WTC11 (cell line): Measurements from ENCODE around the gene ZDHHC7. TPM values are rescaled to one million over a fixed set of nuclear protein-coding genes. Genes with fewer than 3 reads are reported as not detected.

Experiments
- ATAC-seq: fragments of 200-7000 bp; cut with Tn5 transposase; 2 replicates; pipeline ENCODE4 v1.10.0; 2021; ENCODE audit warnings: mild to moderate bottlenecking, moderate library complexity
- CTCF ChIA-PET: fragments of 300-600 bp; sonication (Branson Sonifier 250); formaldehyde crosslinking; loops from one replicate; lab custom pipeline; 2021; ENCODE audit warnings: antibody characterized with exemption; lab: Charles Lee
- POLR2A ChIA-PET: fragments of 350-600 bp; sonication (Branson Sonifier 250); formaldehyde crosslinking; loops from one replicate; lab custom pipeline; 2021; ENCODE audit warnings: antibody characterized with exemption; lab: Charles Lee
- DNase-seq: peaks from one replicate; pipeline ENCODE4 v3.0.0; 2021; ENCODE audit warnings: low spot score
- H3K27ac Mint-ChIP-seq: 2 replicates; pipeline ENCODE4 v1.8.0; 2021; ENCODE audit warnings: mixed read lengths
- H3K27me3 Mint-ChIP-seq: 2 replicates; pipeline ENCODE4 v1.8.0; 2021; ENCODE audit warnings: low read depth, mild to moderate bottlenecking, moderate library complexity, mixed read lengths
- H3K36me3 Mint-ChIP-seq: 2 replicates; pipeline ENCODE4 v1.8.0; 2021; ENCODE audit warnings: mixed read lengths
- H3K4me1 Mint-ChIP-seq: 2 replicates; pipeline ENCODE4 v1.8.0; 2022; ENCODE audit warnings: mixed read lengths
- H3K4me3 Mint-ChIP-seq: 2 replicates; pipeline ENCODE4 v1.8.0; 2021; ENCODE audit warnings: mild to moderate bottlenecking, moderate library complexity, mixed read lengths
- H3K9me3 Mint-ChIP-seq: 2 replicates; pipeline ENCODE4 v1.8.0; 2021; ENCODE audit warnings: mixed read lengths
- CREM ChIP-seq: sonication (generic); formaldehyde crosslinking; IDR thresholded peaks from 2 replicates; pipeline ENCODE4 v1.8.1; 2022; ENCODE audit warnings: mild to moderate bottlenecking, missing genetic modification reagents, moderate library complexity
- FOXP1 ChIP-seq: sonication (generic); formaldehyde crosslinking; IDR thresholded peaks from 2 replicates; pipeline ENCODE4 v1.8.0; 2022; ENCODE audit warnings: missing genetic modification reagents, mild to moderate bottlenecking, moderate library complexity, borderline replicate concordance
- JAZF1 ChIP-seq: fragments of 250-450 bp; sonication (Bioruptor Pico); IDR thresholded peaks from 2 replicates; pipeline ENCODE4 v1.9.0; 2021; ENCODE audit warnings: moderate library complexity, mild to moderate bottlenecking, inconsistent platforms
- MXD4 ChIP-seq: fragments of 250-450 bp; sonication (Bioruptor Pico); IDR thresholded peaks from 2 replicates; pipeline ENCODE4 v1.8.0; 2021; ENCODE audit warnings: mild to moderate bottlenecking, moderate library complexity, borderline replicate concordance
- MYBL2 ChIP-seq: sonication (generic); formaldehyde crosslinking; IDR thresholded peaks from 2 replicates; pipeline ENCODE4 v1.8.1; 2023; ENCODE audit warnings: mild to moderate bottlenecking, moderate library complexity, missing genetic modification reagents
- NR1H2 ChIP-seq: sonication (generic); formaldehyde crosslinking; IDR thresholded peaks from 2 replicates; pipeline ENCODE4 v1.9.0; 2021; ENCODE audit warnings: mild to moderate bottlenecking, moderate library complexity, missing genetic modification reagents
- NR2C2 ChIP-seq: sonication (generic); formaldehyde crosslinking; IDR thresholded peaks from 2 replicates; pipeline ENCODE4 v1.8.0; 2022; ENCODE audit warnings: mild to moderate bottlenecking, missing genetic modification reagents
- ZNF232 ChIP-seq: sonication (generic); formaldehyde crosslinking; IDR thresholded peaks from 2 replicates; pipeline ENCODE4 v1.8.0; 2022; ENCODE audit warnings: mild to moderate bottlenecking, missing genetic modification reagents
- ZNF317 ChIP-seq: sonication (generic); formaldehyde crosslinking; IDR thresholded peaks from 2 replicates; pipeline ENCODE4 v1.8.1; 2023; ENCODE audit warnings: low read depth, mild to moderate bottlenecking, moderate library complexity, missing genetic modification reagents, borderline replicate concordance
- ZNF423 ChIP-seq: fragments of 250-450 bp; sonication (Bioruptor Pico); IDR thresholded peaks from 2 replicates; pipeline ENCODE4 v2.1.2; 2022; ENCODE audit warnings: mild to moderate bottlenecking, moderate library complexity
- total RNA-seq: library from RNA; stranded (reverse); gene quantifications from 3 replicates; pipeline ENCODE4 v1.2.3, GENCODE V29; 2021
- TF ChIP-seq, protein P1 (sequence below): sonication (generic); formaldehyde crosslinking; conservative IDR thresholded peaks from 2 replicates; pipeline ENCODE4 v1.8.1; 2023; ENCODE audit warnings: mild to moderate bottlenecking, low read depth, missing genetic modification reagents, moderate library complexity
- TF ChIP-seq, protein P2 (sequence below): sonication (generic); formaldehyde crosslinking; IDR thresholded peaks from 2 replicates; pipeline ENCODE4 v1.8.1; 2023; ENCODE audit warnings: mild to moderate bottlenecking, missing genetic modification reagents, moderate library complexity
- TF ChIP-seq, protein P3 (sequence below): sonication (generic); formaldehyde crosslinking; IDR thresholded peaks from 2 replicates; pipeline ENCODE4 v1.8.0; 2022; ENCODE audit warnings: mild to moderate bottlenecking, missing genetic modification reagents
- TF ChIP-seq, protein P4 (sequence below): sonication (generic); formaldehyde crosslinking; IDR thresholded peaks from 2 replicates; pipeline ENCODE4 v1.8.0; 2023; ENCODE audit warnings: missing genetic modification reagents
- TF ChIP-seq, protein P5 (sequence below): fragments of 250-450 bp; sonication (Bioruptor Pico); IDR thresholded peaks from 2 replicates; pipeline ENCODE4 v2.1.2; 2022; ENCODE audit warnings: mild to moderate bottlenecking, moderate library complexity
- TF ChIP-seq, protein P6 (sequence below): sonication (generic); formaldehyde crosslinking; conservative IDR thresholded peaks from 2 replicates; pipeline ENCODE4 v1.8.1; 2022; ENCODE audit warnings: mild to moderate bottlenecking, missing genetic modification reagents

Gene ZDHHC7
- total RNA-seq, 1 experiment from 2014 or later: 38.7 TPM

DNA sequence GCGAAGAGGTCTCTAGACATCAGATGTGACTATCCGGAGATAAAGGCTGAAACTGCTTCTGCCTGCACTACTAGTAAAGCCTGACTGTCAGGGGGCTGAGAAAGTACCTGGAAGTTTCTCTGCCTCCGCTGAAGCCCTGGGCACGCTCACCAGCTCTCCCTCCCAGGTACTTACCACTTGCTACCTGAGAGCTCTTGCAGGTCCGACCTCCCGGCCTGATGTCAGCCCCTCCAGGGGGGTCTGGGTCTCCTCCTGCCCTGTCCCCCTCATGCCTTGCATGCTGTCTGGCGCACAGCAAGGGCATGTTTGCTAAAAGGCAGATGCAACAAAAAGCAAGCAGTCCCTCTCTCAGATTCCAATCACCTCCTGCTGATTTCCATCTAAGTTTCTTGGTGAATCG is 17.4 kb downstream of the ZDHHC7 start (continued):
- TF ChIP-seq FOXP1 (CRISPR knock-in tag): no peak
- no peak for TF ChIP-seq MXD4
- TF ChIP-seq, protein P1, sequence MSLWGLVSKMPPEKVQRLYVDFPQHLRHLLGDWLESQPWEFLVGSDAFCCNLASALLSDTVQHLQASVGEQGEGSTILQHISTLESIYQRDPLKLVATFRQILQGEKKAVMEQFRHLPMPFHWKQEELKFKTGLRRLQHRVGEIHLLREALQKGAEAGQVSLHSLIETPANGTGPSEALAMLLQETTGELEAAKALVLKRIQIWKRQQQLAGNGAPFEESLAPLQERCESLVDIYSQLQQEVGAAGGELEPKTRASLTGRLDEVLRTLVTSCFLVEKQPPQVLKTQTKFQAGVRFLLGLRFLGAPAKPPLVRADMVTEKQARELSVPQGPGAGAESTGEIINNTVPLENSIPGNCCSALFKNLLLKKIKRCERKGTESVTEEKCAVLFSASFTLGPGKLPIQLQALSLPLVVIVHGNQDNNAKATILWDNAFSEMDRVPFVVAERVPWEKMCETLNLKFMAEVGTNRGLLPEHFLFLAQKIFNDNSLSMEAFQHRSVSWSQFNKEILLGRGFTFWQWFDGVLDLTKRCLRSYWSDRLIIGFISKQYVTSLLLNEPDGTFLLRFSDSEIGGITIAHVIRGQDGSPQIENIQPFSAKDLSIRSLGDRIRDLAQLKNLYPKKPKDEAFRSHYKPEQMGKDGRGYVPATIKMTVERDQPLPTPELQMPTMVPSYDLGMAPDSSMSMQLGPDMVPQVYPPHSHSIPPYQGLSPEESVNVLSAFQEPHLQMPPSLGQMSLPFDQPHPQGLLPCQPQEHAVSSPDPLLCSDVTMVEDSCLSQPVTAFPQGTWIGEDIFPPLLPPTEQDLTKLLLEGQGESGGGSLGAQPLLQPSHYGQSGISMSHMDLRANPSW (CRISPR knock-in tag): no peak

DNA sequence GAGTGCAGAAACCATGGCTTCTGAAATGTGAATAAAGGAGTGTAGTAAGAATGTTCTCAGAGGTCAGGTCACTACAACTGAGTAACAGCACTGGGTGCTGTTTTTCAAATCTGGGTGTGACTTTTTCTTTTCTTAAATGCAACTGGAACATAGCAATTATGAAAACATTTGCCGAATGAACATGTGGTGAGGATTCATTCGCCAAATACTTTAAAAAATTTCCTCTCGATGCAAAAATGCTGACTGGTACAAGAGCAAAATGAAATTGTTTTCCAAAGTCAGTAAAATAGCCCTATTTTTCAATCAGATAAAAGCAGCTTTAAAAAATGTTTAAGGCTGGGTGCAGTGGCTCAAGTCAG is 18.6 kb downstream of the ZDHHC7 start:
- ChIA-PET POLR2A (no interaction called here), CTCF (no interaction called here)
- TF ChIP-seq, protein P2, sequence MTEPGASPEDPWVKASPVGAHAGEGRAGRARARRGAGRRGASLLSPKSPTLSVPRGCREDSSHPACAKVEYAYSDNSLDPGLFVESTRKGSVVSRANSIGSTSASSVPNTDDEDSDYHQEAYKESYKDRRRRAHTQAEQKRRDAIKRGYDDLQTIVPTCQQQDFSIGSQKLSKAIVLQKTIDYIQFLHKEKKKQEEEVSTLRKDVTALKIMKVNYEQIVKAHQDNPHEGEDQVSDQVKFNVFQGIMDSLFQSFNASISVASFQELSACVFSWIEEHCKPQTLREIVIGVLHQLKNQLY: no peak
- TF ChIP-seq ZNF317 (CRISPR knock-in tag): no peak
- TF ChIP-seq NR1H2 (CRISPR knock-in tag): no peak
- TF ChIP-seq, protein P3, sequence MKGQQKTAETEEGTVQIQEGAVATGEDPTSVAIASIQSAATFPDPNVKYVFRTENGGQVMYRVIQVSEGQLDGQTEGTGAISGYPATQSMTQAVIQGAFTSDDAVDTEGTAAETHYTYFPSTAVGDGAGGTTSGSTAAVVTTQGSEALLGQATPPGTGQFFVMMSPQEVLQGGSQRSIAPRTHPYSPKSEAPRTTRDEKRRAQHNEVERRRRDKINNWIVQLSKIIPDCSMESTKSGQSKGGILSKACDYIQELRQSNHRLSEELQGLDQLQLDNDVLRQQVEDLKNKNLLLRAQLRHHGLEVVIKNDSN (CRISPR knock-in tag): no peak
- TF ChIP-seq, protein P4, sequence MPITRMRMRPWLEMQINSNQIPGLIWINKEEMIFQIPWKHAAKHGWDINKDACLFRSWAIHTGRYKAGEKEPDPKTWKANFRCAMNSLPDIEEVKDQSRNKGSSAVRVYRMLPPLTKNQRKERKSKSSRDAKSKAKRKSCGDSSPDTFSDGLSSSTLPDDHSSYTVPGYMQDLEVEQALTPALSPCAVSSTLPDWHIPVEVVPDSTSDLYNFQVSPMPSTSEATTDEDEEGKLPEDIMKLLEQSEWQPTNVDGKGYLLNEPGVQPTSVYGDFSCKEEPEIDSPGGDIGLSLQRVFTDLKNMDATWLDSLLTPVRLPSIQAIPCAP (CRISPR knock-in tag): no peak
- no peak for TF ChIP-seq ZNF423 (CRISPR knock-in tag)
- ATAC-seq: no peak
- Mint-ChIP-seq H3K4me1 (peaks cover 7% of the 10 kb centered on the region; the same call in 1 of the 2 replicates), H3K4me3 (no peak overlapping the region), H3K27me3 (no peaks in the 10 kb centered on the region), H3K36me3 (peaks cover 50% of the 10 kb centered on the region), H3K27ac (no peak overlapping the region), H3K9me3 (no peaks in the 10 kb centered on the region)
- no peak for DNase-seq

DNA sequence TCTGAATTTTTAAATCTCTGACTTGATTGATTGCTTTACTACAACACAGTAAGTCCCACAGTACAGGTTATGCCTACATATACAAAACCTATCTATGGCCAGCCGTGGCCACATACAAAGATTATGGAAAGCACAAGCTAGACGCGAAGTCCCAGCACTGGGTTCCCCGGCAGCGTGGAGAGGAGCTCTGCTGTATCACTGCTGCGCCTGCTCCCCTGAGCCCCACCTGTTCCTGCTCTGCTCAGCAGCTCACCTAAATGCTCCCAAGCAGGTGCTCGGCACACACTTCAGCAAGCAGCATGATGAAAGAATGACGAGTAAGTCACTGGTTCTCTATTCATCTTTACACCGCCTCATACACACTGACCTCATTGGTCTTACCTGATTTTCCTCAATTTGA is 20.6 kb downstream of the ZDHHC7 start:
- no peak overlapping the region for H3K4me3 Mint-ChIP-seq
- no peak for TF ChIP-seq NR2C2
- POLR2A ChIA-PET: no interaction called here

DNA sequence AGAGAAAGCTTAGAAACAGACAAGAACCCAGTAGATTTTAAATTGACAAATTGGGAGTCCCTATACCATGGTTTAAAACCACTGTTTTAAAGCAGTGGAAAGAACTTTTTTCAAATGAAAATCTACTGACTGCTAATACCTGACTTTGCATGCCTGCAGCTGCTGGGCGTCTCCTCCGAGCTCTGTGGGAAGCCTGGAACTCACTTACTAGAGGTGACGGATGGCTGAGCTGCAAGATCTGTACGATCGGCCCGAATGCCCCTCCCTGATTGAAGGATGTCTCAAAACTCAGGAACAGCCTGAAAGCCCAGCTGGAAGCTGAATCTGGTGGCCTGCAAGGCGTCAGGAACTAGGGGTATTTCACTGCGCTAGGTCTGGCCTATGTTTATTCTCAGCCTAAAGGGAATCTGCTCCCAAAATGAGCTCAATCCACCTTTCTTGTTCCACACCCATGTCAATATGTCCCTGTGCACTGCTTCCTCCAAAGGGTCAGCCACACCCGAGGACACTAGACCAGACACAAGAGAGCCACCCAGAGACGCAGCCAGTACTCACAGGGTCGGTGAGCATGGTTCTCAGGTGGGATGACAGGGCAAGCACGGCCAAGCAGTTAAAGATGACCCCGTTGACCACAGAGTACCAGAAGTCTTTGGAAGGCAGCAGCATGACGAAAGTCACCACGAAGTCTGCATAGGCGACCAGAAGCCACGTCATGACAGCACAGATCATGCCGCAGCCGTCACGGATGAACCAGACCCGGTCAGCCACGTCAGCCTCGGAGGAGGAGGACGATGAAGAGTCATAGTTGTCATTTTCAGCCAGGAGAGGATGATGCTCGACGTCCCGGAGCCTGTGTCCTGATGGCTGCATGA is 21.4 kb downstream of the ZDHHC7 start:
- POLR2A ChIA-PET: no interaction called here
- TF ChIP-seq, protein P5, sequence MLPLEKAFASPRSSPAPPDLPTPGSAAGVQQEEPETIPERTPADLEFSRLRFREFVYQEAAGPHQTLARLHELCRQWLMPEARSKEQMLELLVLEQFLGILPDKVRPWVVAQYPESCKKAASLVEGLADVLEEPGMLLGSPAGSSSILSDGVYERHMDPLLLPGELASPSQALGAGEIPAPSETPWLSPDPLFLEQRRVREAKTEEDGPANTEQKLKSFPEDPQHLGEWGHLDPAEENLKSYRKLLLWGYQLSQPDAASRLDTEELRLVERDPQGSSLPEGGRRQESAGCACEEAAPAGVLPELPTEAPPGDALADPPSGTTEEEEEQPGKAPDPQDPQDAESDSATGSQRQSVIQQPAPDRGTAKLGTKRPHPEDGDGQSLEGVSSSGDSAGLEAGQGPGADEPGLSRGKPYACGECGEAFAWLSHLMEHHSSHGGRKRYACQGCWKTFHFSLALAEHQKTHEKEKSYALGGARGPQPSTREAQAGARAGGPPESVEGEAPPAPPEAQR (CRISPR knock-in tag): no peak
- TF ChIP-seq ZNF232 (no peak), MYBL2 (CRISPR knock-in tag) (no peak), JAZF1 (no peak), CREM (CRISPR knock-in tag) (no peak)
- TF ChIP-seq, protein P6, sequence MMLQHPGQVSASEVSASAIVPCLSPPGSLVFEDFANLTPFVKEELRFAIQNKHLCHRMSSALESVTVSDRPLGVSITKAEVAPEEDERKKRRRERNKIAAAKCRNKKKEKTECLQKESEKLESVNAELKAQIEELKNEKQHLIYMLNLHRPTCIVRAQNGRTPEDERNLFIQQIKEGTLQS (CRISPR knock-in tag): no peak
- Mint-ChIP-seq H3K27me3 (no peaks in the 10 kb centered on the region), H3K36me3 (peaks cover 61% of the 10 kb centered on the region), H3K9me3 (no peaks in the 10 kb centered on the region), H3K27ac (peak overlapping the region; percentile 63), H3K4me1 (peaks cover 5% of the 10 kb centered on the region; the same call in 1 of the 2 replicates), H3K4me3 (no peak overlapping the region)
- no peak for DNase-seq
- CTCF ChIA-PET: interaction anchor here (0.7 to 2.0 kb wide), 3 partner anchors 17 to 67 kb away, joined by 3 to 5 read pairs (median 3); no protein-coding TSS in a partner anchor
- no peak for ATAC-seq

More for the DNA sequence above, 20.6 kb downstream of the ZDHHC7 start:
- H3K27me3 Mint-ChIP-seq: no peaks in the 10 kb centered on the region
- H3K27ac Mint-ChIP-seq: no peak overlapping the region
- no peaks in the 10 kb centered on the region for H3K9me3 Mint-ChIP-seq
- CTCF ChIA-PET: interaction anchor here (1.4 to 2.0 kb wide), 2 partner anchors 20 to 66 kb away, joined by 3 to 5 read pairs; no protein-coding TSS in a partner anchor
- no peak for ATAC-seq
- H3K4me1 Mint-ChIP-seq: peaks cover 7% of the 10 kb centered on the region; the same call in 1 of the 2 replicates
- H3K36me3 Mint-ChIP-seq: peaks cover 65% of the 10 kb centered on the region
- DNase-seq: no peak
